ES-I3 (cell line): Measurements from ENCODE around the gene OR2S2.
"Not testable (repeated sequence)": the region's sequence is repeated elsewhere in the genome, so short reads cannot be mapped to it uniquely, and the experiment has no call there.

ENCODE experiments used
- H3K36me3 ChIP-seq: 2 replicates; pipeline ENCODE4 v1.6.1; 2013; ENCODE audit warnings: mild to moderate bottlenecking, low read length, control low read depth, moderate library complexity; ENCODE audit not compliant: insufficient read depth
- H3K4me1 ChIP-seq: 2 replicates; pipeline ENCODE4 v1.6.1; 2013; ENCODE audit warnings: mild to moderate bottlenecking, control low read depth, low read length; ENCODE audit not compliant: insufficient read depth
- H3K9ac ChIP-seq: 2 replicates; pipeline ENCODE4 v1.6.1; 2013; ENCODE audit warnings: low read depth, mild to moderate bottlenecking, low read length, moderate library complexity
- H3K9me3 ChIP-seq: 2 replicates; pipeline ENCODE4 v1.6.1; 2013; ENCODE audit warnings: mild to moderate bottlenecking, low read length, moderate library complexity; ENCODE audit not compliant: control insufficient read depth, insufficient read depth

OR2S2 gene

GRCh38 chr9:35958104-35958837 lies at the start of gene OR2S2:
OR2S2 (minus strand) TSS chr9:35958154; CDS start chr9:35958098, 56 bp downstream.
- Histone ChIP-seq H3K4me1 (no peaks in the 10 kb centered on the region), H3K36me3 (no peaks in the 10 kb centered on the region), H3K9me3 (no peaks in the 10 kb centered on the region), H3K9ac (no peak within 1 kb of the TSS)

GRCh38 chr9:36007316-36007708 lies 49.4 kb upstream of the OR2S2 start:
- H3K4me1 ChIP-seq: no peaks in the 10 kb centered on the region
- H3K36me3 ChIP-seq: no peaks in the 10 kb centered on the region
- H3K9me3 ChIP-seq: no peaks in the 10 kb centered on the region
- H3K9ac ChIP-seq: no peak overlapping the region

- Histone ChIP-seq H3K36me3 (no peaks in the 10 kb centered on the region), H3K9me3 (no peaks in the 10 kb centered on the region), H3K4me1 (no peaks in the 10 kb centered on the region), H3K9ac (no peak overlapping the region)
Measured at GRCh38 chr9:36006549-36007315, 48.8 kb upstream of the OR2S2 start.

GRCh38 chr9:36005891-36006290 lies 47.9 kb upstream of the OR2S2 start:
- Histone ChIP-seq H3K9ac (no peak overlapping the region), H3K36me3 (no peaks in the 10 kb centered on the region), H3K9me3 (no peaks in the 10 kb centered on the region), H3K4me1 (no peaks in the 10 kb centered on the region)

- no peak overlapping the region for H3K9ac ChIP-seq
- H3K9me3 ChIP-seq: peaks cover 15% of the 10 kb centered on the region; the same call in 1 of the 2 replicates
- no peaks in the 10 kb centered on the region for H3K4me1 ChIP-seq
- no peaks in the 10 kb centered on the region; the same call in 1 of the 2 replicates for H3K36me3 ChIP-seq
Measured at GRCh38 chr9:35998333-35998732, 40.4 kb upstream of the OR2S2 start.

- H3K36me3 ChIP-seq, H3K4me1 ChIP-seq, H3K9ac ChIP-seq: not testable (repeated sequence)
- peaks cover 15% of the 10 kb centered on the region; the same call in 1 of the 2 replicates for H3K9me3 ChIP-seq
Measured at GRCh38 chr9:35997016-35997415, 39.1 kb upstream of the OR2S2 start.

GRCh38 chr9:35996358-35996970 lies 38.5 kb upstream of the OR2S2 start:
- H3K36me3 ChIP-seq: no peaks in the 10 kb centered on the region; the same call in 1 of the 2 replicates
- no peak overlapping the region for H3K9ac ChIP-seq
- no peaks in the 10 kb centered on the region for H3K4me1 ChIP-seq
- H3K9me3 ChIP-seq: peaks cover 15% of the 10 kb centered on the region; the same call in 1 of the 2 replicates

DNA sequence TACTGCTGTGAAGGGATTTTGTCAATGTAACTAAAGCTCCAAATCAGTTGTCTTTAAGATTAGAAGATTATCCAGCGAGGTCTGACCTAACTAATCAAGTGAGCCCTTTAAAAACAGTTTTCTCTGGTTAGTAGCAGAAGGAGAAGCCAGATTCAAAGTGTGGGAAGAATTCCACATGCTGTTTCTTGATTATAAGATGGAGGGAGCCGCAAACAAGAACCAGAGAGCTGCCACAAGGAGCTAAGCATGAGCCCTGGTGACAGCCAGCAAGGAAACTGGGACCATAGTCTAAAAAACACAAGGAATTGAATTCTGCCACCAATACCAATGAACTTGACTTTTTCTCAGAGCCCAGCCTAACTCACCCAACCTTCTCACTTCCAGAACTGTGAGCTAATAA lies 37.0 kb upstream of the OR2S2 start:
- Histone ChIP-seq H3K9ac (no peak overlapping the region), H3K9me3 (peaks cover 15% of the 10 kb centered on the region; the same call in 1 of the 2 replicates), H3K4me1 (no peaks in the 10 kb centered on the region), H3K36me3 (no peaks in the 10 kb centered on the region; the same call in 1 of the 2 replicates)

DNA sequence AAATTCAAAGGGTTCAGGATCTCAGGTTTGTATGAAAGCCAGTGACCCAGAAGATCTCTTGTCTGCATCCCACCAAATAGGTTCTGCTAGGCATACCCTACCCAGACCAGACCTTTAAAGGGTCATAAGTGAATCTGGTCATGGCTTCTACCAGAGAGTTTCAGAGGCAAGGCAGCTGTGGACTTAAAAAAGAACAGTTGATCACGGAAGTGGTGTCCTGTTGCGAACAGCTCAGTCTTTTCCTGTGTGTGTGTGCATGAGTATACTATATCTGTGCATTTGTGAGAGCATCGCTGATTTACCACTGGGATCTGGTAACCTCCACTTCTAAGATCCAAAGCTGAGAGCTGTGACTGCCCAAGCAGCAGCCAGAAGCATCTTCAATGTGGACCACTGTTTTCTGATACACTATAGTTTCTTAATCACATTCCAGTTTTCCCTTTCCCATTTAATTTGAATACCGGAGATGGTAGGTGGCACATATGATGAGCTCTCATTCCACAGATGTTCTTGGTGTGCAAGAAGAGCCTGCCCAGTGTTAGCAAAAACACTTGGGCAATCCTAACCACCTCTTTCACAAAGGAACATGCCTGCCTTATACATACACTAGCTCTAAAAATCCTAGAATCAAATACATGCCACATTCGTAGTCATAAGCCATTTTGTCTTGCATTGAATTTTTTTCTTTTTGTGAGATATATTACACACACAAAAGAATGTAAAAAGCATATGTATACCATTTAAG lies 36.2 kb upstream of the OR2S2 start:
- H3K9ac ChIP-seq: no peak overlapping the region

GRCh38 chr9:35993136-35993535 lies 35.2 kb upstream of the OR2S2 start:
- not testable (repeated sequence) for H3K9ac ChIP-seq, H3K4me1 ChIP-seq, H3K9me3 ChIP-seq, H3K36me3 ChIP-seq

More for the DNA sequence above, 36.2 kb upstream of the OR2S2 start:
- no peaks in the 10 kb centered on the region for H3K4me1 ChIP-seq
- H3K9me3 ChIP-seq: peaks cover 15% of the 10 kb centered on the region; the same call in 1 of the 2 replicates
- H3K36me3 ChIP-seq: no peaks in the 10 kb centered on the region; the same call in 1 of the 2 replicates

DNA sequence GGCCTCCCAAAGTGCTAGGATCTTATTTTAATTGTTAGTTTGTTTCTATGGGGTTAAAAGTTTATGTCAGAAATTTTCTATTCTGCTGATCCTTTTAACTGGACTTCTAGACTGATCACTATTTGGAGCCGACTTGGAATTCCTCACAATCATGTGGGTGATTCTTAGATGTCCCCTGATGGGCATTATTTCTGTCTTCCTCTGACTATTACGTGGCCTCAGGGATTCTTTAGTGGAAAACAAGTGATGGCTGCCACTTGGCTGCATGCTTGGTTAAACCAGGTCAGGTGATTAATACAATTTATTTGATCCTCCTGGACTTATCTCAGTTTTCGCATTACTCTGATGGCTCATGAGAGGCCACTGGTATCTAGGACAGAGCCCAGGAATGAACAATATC lies 32.2 kb upstream of the OR2S2 start:
- no peaks in the 10 kb centered on the region for H3K36me3 ChIP-seq

DNA sequence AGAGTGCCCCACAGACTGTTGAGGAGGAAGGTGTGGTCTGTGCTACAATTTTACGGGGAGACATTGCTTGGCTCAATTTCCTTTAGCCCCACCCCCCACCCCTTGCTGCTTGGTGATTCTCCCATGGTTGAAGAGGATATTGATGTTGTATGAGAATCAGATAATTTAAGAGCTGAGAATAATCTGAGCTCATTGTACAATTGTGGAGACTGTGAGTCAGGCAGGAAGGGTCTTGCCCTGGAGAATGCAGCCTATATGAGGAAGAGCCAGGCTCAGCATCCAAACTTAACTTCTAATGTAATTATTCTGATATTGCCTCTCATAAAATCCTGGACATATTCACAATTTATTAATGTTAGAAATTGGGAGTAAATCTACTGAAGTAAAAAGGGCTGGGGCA lies 26.1 kb upstream of the OR2S2 start:
- Histone ChIP-seq H3K9ac (no peak overlapping the region), H3K36me3 (no peaks in the 10 kb centered on the region), H3K9me3 (no peaks in the 10 kb centered on the region), H3K4me1 (no peaks in the 10 kb centered on the region)

More for the DNA sequence above, 32.2 kb upstream of the OR2S2 start:
- Histone ChIP-seq H3K4me1 (no peaks in the 10 kb centered on the region), H3K9me3 (no peaks in the 10 kb centered on the region), H3K9ac (no peak overlapping the region)

GRCh38 chr9:35981699-35982098 lies 23.7 kb upstream of the OR2S2 start:
- H3K9ac ChIP-seq: no peak overlapping the region
- H3K4me1 ChIP-seq: no peaks in the 10 kb centered on the region
- no peaks in the 10 kb centered on the region for H3K36me3 ChIP-seq
- no peaks in the 10 kb centered on the region for H3K9me3 ChIP-seq
